Suprapubic skin (tissue), 3 donors: ENCODE data around the gene ST8SIA4.

Source experiments
- EP300 ChIP-seq: sonication (generic); formaldehyde crosslinking; IDR thresholded peaks from one replicate; pipeline ENCODE4 v1.6.1; 2017; ENCODE audit warnings: antibody characterized with exemption
- TF ChIP-seq, protein P1 (sequence below), 2 donors: fragments of 200-600 bp in 1 of 2; fragments of 450-650 bp in 1 of 2; sonication (generic) in 1 of 2; IDR thresholded peaks; one replicate each; pipeline ENCODE4 v1.5.1; 2016 to 2019; ENCODE audit warnings: antibody characterized with exemption in 2 of 2, mild to moderate bottlenecking in 1 of 2, moderate library complexity in 1 of 2

DNA sequence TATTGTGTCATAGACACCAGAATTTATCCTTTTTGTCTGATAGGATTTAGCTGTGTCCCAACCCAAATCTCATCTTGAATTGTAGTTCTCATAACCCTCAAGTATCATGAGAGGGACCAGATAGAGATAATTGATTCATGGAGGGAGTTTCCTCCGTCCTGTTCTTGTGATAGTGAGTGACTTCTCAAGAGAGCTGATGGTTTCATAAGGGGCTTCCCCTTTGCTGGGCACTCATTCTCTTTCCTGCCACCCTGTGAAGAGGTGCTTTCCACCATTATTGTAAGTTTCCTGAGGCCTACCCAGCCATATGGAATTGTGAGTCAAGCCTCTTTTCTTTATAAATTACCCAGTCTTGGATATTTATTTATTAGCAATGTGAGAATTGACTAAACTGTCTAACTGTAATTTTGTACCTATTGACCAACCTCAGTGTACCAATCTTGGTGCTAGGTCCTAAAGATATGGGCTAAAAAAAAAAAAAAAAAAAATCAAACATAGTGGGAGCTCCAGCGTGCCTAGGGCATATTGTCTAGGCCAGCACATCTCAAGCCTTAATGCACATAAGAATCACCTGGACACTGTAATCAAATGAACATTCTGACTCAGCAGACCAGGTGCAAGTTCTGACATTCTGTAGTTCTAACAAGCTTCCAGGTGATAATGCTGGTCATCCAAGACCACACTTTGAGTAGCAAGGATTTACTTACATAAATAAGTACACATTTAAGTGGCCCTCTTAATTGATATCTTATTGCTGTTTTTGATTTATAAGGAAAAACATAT is 30.5 kb downstream of the ST8SIA4 start:
- TF ChIP-seq, protein P1, sequence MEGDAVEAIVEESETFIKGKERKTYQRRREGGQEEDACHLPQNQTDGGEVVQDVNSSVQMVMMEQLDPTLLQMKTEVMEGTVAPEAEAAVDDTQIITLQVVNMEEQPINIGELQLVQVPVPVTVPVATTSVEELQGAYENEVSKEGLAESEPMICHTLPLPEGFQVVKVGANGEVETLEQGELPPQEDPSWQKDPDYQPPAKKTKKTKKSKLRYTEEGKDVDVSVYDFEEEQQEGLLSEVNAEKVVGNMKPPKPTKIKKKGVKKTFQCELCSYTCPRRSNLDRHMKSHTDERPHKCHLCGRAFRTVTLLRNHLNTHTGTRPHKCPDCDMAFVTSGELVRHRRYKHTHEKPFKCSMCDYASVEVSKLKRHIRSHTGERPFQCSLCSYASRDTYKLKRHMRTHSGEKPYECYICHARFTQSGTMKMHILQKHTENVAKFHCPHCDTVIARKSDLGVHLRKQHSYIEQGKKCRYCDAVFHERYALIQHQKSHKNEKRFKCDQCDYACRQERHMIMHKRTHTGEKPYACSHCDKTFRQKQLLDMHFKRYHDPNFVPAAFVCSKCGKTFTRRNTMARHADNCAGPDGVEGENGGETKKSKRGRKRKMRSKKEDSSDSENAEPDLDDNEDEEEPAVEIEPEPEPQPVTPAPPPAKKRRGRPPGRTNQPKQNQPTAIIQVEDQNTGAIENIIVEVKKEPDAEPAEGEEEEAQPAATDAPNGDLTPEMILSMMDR (IDR thresholded peaks at IDR 0.05) = no peak
- no peak for TF ChIP-seq EP300
